Measurements from ENCODE around the gene PLCG2.

Gene PLCG2

DNA sequence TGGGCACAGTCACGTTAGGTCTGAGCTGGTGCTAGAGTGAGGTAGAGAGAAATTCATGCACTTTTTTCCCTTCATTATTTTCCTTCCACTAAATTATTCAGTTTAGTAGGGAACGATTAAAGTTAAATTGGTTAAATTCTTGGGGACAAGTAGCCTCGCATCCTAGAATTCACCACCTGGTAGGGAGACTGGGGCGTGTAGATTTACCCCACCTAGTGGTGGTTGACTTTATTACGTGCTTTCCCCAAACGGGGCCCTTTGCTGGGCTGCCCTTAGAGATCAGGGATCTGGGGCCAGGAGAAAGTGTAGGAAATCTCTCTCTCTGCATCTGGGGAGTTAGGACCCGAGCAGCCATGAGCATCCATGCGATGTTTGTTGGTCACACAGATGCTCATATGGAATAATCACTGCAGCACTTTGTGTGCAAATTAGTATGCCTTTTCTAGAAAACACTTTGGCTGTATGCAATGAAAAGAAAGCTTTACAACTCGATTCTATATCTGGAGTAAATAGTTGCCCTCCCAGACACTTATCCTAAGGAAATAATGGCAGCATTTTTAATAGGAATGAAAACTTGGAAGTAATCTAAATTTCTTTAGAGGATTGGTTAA, 107.0 kb downstream of the PLCG2 start:
- peaks cover 13% of the 10 kb centered on the region; the same call in 1 of the 2 replicates for H3F3A ChIP-seq (ENCODE audit: insufficient read depth)
- H3K27me3 ChIP-seq (ENCODE audit: low read length): no peaks in the 10 kb centered on the region
- H4K20me1 ChIP-seq (ENCODE audit: low read depth, low read length): no peaks in the 10 kb centered on the region
- no peak overlapping the region for H3K9ac ChIP-seq (ENCODE audit: low read length)
- H3K4me3 ChIP-seq (ENCODE audit: insufficient read depth, low read length, poor library complexity, severe bottlenecking): no peak overlapping the region
- TF ChIP-seq, protein P1, sequence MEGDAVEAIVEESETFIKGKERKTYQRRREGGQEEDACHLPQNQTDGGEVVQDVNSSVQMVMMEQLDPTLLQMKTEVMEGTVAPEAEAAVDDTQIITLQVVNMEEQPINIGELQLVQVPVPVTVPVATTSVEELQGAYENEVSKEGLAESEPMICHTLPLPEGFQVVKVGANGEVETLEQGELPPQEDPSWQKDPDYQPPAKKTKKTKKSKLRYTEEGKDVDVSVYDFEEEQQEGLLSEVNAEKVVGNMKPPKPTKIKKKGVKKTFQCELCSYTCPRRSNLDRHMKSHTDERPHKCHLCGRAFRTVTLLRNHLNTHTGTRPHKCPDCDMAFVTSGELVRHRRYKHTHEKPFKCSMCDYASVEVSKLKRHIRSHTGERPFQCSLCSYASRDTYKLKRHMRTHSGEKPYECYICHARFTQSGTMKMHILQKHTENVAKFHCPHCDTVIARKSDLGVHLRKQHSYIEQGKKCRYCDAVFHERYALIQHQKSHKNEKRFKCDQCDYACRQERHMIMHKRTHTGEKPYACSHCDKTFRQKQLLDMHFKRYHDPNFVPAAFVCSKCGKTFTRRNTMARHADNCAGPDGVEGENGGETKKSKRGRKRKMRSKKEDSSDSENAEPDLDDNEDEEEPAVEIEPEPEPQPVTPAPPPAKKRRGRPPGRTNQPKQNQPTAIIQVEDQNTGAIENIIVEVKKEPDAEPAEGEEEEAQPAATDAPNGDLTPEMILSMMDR (IDR thresholded peaks at IDR 0.05; ENCODE audit: insufficient read depth, low read length, poor library complexity, severe bottlenecking): peak; percentile 67
- TF ChIP-seq EZH2phosphoT487 (conservative IDR thresholded peaks at IDR 0.05; ENCODE audit: low read length): no peak
- no peaks in the 10 kb centered on the region for H3K9me2 ChIP-seq (replicated peaks; ENCODE audit: insufficient read depth, low read length)
- peaks cover 19% of the 10 kb centered on the region for H3K36me3 ChIP-seq (ENCODE audit: low read length)
- no peak overlapping the region for H3K4me2 ChIP-seq (ENCODE audit: low read depth, low read length, poor library complexity, severe bottlenecking)
- H2AFZ ChIP-seq (ENCODE audit: low read depth, low read length, severe bottlenecking): no peak overlapping the region
- no peaks in the 10 kb centered on the region for H3K9me3 ChIP-seq (ENCODE audit: insufficient read depth, low read length)
- H3K79me2 ChIP-seq (ENCODE audit: insufficient read depth, low read length): no peaks in the 10 kb centered on the region; the same call in 1 of the 2 replicates
- no peak overlapping the region for H3K27ac ChIP-seq (ENCODE audit: low read depth, low read length)

DNA sequence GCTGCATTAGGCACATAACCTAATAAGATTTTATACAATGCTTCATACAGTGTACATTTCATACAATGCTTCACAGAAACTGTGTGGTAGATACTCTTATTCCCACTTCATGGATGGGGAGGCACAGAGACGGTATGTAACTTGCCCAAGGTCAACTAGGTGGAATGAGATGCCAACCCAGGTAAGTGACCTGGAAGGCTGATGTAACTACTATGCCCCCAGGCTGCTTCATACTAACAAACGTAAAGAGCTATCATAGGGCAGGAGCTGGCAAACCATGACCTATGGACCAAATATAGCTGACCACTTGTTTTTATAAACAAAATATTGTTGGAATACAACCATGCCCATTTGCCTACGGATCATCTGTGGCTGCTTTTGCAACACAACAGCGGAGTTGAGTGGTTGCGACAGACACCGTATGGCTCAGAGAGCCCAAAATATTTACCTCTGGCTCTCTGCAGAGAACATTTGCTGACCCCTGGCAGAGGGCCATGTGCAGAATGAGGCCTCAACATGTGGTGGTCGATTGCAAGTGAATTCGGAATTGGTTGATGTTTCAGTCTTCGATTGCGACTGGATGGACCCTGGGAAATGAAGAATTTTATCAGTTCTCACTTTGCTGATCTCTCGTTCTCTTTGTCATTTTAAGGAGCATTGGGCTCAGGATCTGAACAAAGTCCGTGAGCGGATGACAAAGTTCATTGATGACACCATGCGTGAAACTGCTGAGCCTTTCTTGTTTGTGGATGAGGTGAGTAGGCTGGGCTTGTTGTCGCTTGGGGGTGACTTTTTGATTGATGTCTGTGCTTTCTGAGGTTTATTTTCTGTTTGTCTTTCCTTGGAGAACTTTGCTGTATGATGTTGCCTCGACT, 109.7 kb downstream of the PLCG2 start:
- no peak overlapping the region for H3K4me2 ChIP-seq (ENCODE audit: low read depth, low read length, poor library complexity, severe bottlenecking)
- TF ChIP-seq, protein P1 (IDR thresholded peaks at IDR 0.05; ENCODE audit: insufficient read depth, low read length, poor library complexity, severe bottlenecking): no peak
- TF ChIP-seq EZH2phosphoT487 (conservative IDR thresholded peaks at IDR 0.05; ENCODE audit: low read length): no peak

DNA sequence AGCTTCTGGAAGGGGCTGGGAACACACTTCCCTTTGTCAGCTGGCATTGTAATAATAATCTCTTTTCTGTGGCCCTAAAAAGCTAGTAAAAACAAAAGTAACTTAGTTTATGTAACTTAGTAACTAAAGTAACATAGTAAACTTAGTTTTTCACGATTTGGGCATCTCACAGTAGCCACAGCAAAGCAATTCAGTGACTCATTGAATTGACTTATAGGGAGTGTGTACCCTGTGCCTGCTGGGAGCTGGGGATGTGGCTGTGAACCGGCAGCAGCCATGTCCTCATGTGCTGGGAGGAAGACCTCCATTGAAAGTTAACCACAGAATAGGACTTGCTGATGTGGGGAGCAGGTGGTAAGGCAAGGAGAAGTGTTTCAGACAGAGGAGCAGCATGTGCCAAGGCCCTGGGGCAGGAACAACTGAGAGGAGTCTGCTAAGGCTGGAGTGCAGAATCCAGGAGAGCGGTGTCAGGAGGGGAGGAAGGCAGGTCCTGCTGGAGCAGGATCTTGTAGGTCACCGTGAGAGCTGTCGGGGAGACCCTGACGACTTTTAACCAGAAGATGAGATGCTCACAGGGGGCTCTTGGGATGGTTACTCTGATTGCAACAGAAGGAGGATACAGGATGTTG, 112.8 kb downstream of the PLCG2 start:
- Histone ChIP-seq H4K20me1 (ENCODE audit: low read depth, low read length) (no peaks in the 10 kb centered on the region; the same call in 1 of the 2 replicates), H3K4me3 (ENCODE audit: insufficient read depth, low read length, poor library complexity, severe bottlenecking) (no peak overlapping the region), H3K79me2 (ENCODE audit: insufficient read depth, low read length) (peaks cover 7% of the 10 kb centered on the region; the same call in 1 of the 2 replicates), H3K27me3 (ENCODE audit: low read length) (no peaks in the 10 kb centered on the region), H3K27ac (ENCODE audit: low read depth, low read length) (no peak overlapping the region), H3K9me2 (replicated peaks; ENCODE audit: insufficient read depth, low read length) (no peaks in the 10 kb centered on the region), H3K9me3 (ENCODE audit: insufficient read depth, low read length) (no peaks in the 10 kb centered on the region), H3K4me2 (ENCODE audit: low read depth, low read length, poor library complexity, severe bottlenecking) (no peak overlapping the region), H3K9ac (ENCODE audit: low read length) (no peak overlapping the region), H2AFZ (ENCODE audit: low read depth, low read length, severe bottlenecking) (no peak overlapping the region), H3F3A (ENCODE audit: insufficient read depth) (peaks cover 7% of the 10 kb centered on the region; the same call in 1 of the 2 replicates), H3K36me3 (ENCODE audit: low read length) (peaks cover 39% of the 10 kb centered on the region)
- TF ChIP-seq, protein P1 (IDR thresholded peaks at IDR 0.05; ENCODE audit: insufficient read depth, low read length, poor library complexity, severe bottlenecking): no peak
- TF ChIP-seq EZH2phosphoT487 (conservative IDR thresholded peaks at IDR 0.05; ENCODE audit: low read length): no peak

More for the DNA sequence above, 109.7 kb downstream of the PLCG2 start:
- Histone ChIP-seq H4K20me1 (ENCODE audit: low read depth, low read length) (no peaks in the 10 kb centered on the region; the same call in 1 of the 2 replicates), H3K9me2 (replicated peaks; ENCODE audit: insufficient read depth, low read length) (no peaks in the 10 kb centered on the region), H3K27me3 (ENCODE audit: low read length) (no peaks in the 10 kb centered on the region), H2AFZ (ENCODE audit: low read depth, low read length, severe bottlenecking) (no peak overlapping the region), H3K4me3 (ENCODE audit: insufficient read depth, low read length, poor library complexity, severe bottlenecking) (no peak overlapping the region), H3K36me3 (ENCODE audit: low read length) (peaks cover 33% of the 10 kb centered on the region), H3K9ac (ENCODE audit: low read length) (no peak overlapping the region), H3K27ac (ENCODE audit: low read depth, low read length) (no peak overlapping the region), H3K79me2 (ENCODE audit: insufficient read depth, low read length) (peaks cover 7% of the 10 kb centered on the region; the same call in 1 of the 2 replicates), H3F3A (ENCODE audit: insufficient read depth) (peaks cover 14% of the 10 kb centered on the region; the same call in 1 of the 2 replicates), H3K9me3 (ENCODE audit: insufficient read depth, low read length) (no peaks in the 10 kb centered on the region)
